Measurements from ENCODE around the gene PGBD5. TPM values are rescaled to one million over a fixed set of nuclear protein-coding genes. Genes with fewer than 3 reads are reported as not detected.

The PGBD5 gene
- polyA plus RNA-seq, 1 donor (not counting 4 experiments of a cell fraction or from before 2014, with no cell fraction given): 0.28 TPM

DNA sequence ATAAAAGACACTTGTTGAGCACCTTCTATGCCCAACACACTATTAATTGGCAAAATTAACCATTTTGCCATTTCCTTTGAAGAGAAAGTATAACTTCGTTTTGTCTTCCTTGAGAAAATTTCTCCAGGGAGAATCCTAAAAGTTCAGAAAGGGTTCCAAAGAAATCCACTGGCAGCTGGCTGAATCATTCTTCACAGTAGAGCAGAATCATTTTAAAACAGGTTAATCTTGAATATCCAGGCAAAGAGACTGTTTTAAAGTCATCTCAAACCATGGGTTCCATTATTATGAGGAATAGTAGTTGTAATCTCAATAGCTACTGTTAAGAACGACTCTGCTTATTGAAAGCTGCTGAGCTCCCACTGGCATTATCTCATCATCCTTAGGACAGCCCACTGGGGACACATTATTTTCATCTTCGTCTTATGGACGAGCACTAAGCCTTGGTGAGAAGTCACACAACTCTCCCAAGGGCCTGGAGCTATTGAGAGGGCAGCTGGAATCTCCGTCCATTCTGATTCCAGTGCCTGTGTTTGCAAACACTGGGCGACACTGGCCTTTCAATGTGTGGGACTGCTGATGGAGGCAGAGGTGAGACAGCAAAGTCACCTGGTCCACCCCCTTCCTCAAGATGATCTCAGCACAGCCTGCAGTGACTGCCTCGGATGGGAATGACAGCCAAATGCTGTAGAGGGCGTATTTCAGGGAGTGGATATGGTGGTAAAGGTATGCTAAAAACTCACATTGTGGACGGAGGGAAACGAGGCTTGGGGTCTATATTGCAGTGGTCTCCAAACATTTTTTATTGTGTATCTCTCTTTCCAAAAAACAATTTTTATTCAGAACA lies 15.3 kb upstream of the PGBD5 start:
- no peak overlapping the region for H3K27ac ChIP-seq (ENCODE audit: control insufficient read depth, insufficient read depth, low read length)
- no peak overlapping the region for H3K4me2 ChIP-seq (ENCODE audit: control insufficient read depth, extremely low read depth, insufficient read depth, low read depth, low read length)
- no peaks in the 10 kb centered on the region for H3K79me2 ChIP-seq (ENCODE audit: control insufficient read depth, insufficient read depth, low read length)
- H3K9me1 ChIP-seq (ENCODE audit: control insufficient read depth, extremely low read depth, insufficient read depth, low read length): no peaks in the 10 kb centered on the region
- H3K4me3 ChIP-seq (ENCODE audit: control insufficient read depth in 2 of 3, extremely low read depth in 1 of 3, insufficient read depth in 2 of 3, low read depth in 1 of 3, low read length in 3 of 3): no peak overlapping the region
- H3K27me3 ChIP-seq (ENCODE audit: control insufficient read depth, extremely low read depth, insufficient read depth, low read length): no peaks in the 10 kb centered on the region
- H2AFZ ChIP-seq (ENCODE audit: control insufficient read depth, low read length): no peak overlapping the region
- no peaks in the 10 kb centered on the region for H3K9me3 ChIP-seq (ENCODE audit: control insufficient read depth, low read depth, low read length)
- H4K20me1 ChIP-seq (ENCODE audit: control insufficient read depth, extremely low read depth, insufficient read depth, low read length): no peaks in the 10 kb centered on the region
- no peaks in the 10 kb centered on the region for H3K36me3 ChIP-seq (ENCODE audit: control insufficient read depth in 2 of 2, extremely low read depth in 1 of 2, insufficient read depth in 2 of 2, low read length in 2 of 2)
- no peak overlapping the region for H3K9ac ChIP-seq (ENCODE audit: control insufficient read depth, extremely low read depth, insufficient read depth, low read length)
- TF ChIP-seq EZH2 (IDR thresholded peaks at IDR 0.05; ENCODE audit: low read length): no peak
- TF ChIP-seq, protein P1, sequence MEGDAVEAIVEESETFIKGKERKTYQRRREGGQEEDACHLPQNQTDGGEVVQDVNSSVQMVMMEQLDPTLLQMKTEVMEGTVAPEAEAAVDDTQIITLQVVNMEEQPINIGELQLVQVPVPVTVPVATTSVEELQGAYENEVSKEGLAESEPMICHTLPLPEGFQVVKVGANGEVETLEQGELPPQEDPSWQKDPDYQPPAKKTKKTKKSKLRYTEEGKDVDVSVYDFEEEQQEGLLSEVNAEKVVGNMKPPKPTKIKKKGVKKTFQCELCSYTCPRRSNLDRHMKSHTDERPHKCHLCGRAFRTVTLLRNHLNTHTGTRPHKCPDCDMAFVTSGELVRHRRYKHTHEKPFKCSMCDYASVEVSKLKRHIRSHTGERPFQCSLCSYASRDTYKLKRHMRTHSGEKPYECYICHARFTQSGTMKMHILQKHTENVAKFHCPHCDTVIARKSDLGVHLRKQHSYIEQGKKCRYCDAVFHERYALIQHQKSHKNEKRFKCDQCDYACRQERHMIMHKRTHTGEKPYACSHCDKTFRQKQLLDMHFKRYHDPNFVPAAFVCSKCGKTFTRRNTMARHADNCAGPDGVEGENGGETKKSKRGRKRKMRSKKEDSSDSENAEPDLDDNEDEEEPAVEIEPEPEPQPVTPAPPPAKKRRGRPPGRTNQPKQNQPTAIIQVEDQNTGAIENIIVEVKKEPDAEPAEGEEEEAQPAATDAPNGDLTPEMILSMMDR (optimal IDR thresholded peaks at IDR 0.05 in 1 of 3, IDR thresholded peaks at IDR 0.05 in 1 of 3, conservative IDR thresholded peaks at IDR 0.05 in 1 of 3; ENCODE audit: extremely low read depth in 1 of 3, insufficient read depth in 2 of 3, low read length in 3 of 3): no peak
- dilution Hi-C loops (cut with MboI; ENCODE audit: extremely low pct_ligation_motif_present, low sequenced_read_pairs): no loop called here
- DNase-seq (ENCODE audit: low read depth, low spot score) (no peak), FAIRE-seq (no peak)
- H3K4me1 ChIP-seq (ENCODE audit: control insufficient read depth, extremely low read depth, insufficient read depth, low read length): no peaks in the 10 kb centered on the region

DNA sequence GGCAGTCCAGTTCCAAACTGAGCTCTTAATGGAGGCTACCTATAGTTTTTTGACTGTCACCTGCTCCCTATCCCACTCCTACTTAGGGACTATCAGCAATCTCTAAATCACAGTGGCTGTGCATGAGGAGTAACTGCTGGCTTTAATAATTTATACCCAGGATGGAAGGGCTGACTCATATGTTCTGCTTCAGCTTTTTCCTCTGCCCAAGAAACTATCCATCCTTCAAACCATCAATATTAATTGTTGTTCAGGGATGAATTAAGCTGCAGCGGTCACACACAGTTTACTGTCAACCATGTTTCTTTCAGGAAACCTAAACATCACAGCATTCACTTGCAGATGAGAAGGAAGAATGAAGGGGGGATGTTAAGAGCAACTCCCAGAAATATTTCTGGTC lies 9.0 kb upstream of the PGBD5 start:
- dilution Hi-C loops (cut with MboI; ENCODE audit: extremely low pct_ligation_motif_present, low sequenced_read_pairs): no loop called here
- H3K36me3 ChIP-seq (ENCODE audit: control insufficient read depth in 2 of 2, extremely low read depth in 1 of 2, insufficient read depth in 2 of 2, low read length in 2 of 2): no peaks in the 10 kb centered on the region
- no peaks in the 10 kb centered on the region for H3K27me3 ChIP-seq (ENCODE audit: control insufficient read depth, extremely low read depth, insufficient read depth, low read length)
- H3K27ac ChIP-seq (ENCODE audit: control insufficient read depth, insufficient read depth, low read length): no peak overlapping the region
- H3K79me2 ChIP-seq (ENCODE audit: control insufficient read depth, insufficient read depth, low read length): no peaks in the 10 kb centered on the region
- no peaks in the 10 kb centered on the region for H3K4me1 ChIP-seq (ENCODE audit: control insufficient read depth, extremely low read depth, insufficient read depth, low read length)
- DNase-seq (ENCODE audit: low read depth, low spot score): no peak
- H4K20me1 ChIP-seq (ENCODE audit: control insufficient read depth, extremely low read depth, insufficient read depth, low read length): no peaks in the 10 kb centered on the region
- H2AFZ ChIP-seq (ENCODE audit: control insufficient read depth, low read length): no peak overlapping the region
- H3K4me2 ChIP-seq (ENCODE audit: control insufficient read depth, extremely low read depth, insufficient read depth, low read depth, low read length): no peak overlapping the region
- H3K4me3 ChIP-seq (ENCODE audit: control insufficient read depth in 2 of 3, extremely low read depth in 1 of 3, insufficient read depth in 2 of 3, low read depth in 1 of 3, low read length in 3 of 3): no peak overlapping the region
- no peaks in the 10 kb centered on the region for H3K9me1 ChIP-seq (ENCODE audit: control insufficient read depth, extremely low read depth, insufficient read depth, low read length)
- no peaks in the 10 kb centered on the region for H3K9me3 ChIP-seq (ENCODE audit: control insufficient read depth, low read depth, low read length)
- no peak overlapping the region for H3K9ac ChIP-seq (ENCODE audit: control insufficient read depth, extremely low read depth, insufficient read depth, low read length)
- FAIRE-seq: no peak
- TF ChIP-seq, protein P1 (optimal IDR thresholded peaks at IDR 0.05 in 1 of 3, IDR thresholded peaks at IDR 0.05 in 1 of 3, conservative IDR thresholded peaks at IDR 0.05 in 1 of 3; ENCODE audit: extremely low read depth in 1 of 3, insufficient read depth in 2 of 3, low read length in 3 of 3): no peak
- TF ChIP-seq EZH2 (IDR thresholded peaks at IDR 0.05; ENCODE audit: low read length): no peak

Data from keratinocyte (primary cell).